ENCODE results near the gene SLC2A9. TPM values are rescaled to one million over a fixed set of nuclear protein-coding genes. Genes with fewer than 3 reads are reported as not detected.

The SLC2A9 gene
- total RNA-seq, 1 donor from 2014 or later: 3.1 TPM

DNA sequence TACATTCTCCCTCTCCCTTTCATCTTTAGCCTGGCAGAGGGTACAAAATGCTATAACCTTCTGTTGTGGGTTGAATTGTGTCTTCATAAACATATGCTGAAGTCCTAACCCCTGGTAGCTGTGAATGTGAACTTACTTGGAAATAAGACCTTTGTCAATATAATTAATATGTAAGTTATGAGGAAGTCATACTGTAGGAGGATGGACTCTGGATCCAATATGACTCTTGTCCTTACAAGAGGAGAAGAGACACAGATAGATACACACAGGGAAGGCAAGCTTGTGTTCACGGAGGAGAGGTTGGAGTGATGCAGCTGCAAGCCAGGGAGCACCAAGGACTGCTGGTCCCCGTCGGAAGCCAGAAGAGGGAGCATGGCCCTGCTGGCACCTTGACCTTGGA, 94.7 kb downstream of the SLC2A9 start:
- no peaks in the 10 kb centered on the region for H3K36me3 Mint-ChIP-seq (ENCODE audit: insufficient read depth)
- DNase-seq (ENCODE audit: low spot score, unreplicated experiment): no peak
- H3K4me1 Mint-ChIP-seq (ENCODE audit: low read depth): no peaks in the 10 kb centered on the region
- H3K4me3 Mint-ChIP-seq (ENCODE audit: low read depth): no peak overlapping the region
- no peak overlapping the region for H3K27ac Mint-ChIP-seq
- no peaks in the 10 kb centered on the region for H3K9me3 Mint-ChIP-seq (ENCODE audit: low read depth)
- TF ChIP-seq, protein P1, sequence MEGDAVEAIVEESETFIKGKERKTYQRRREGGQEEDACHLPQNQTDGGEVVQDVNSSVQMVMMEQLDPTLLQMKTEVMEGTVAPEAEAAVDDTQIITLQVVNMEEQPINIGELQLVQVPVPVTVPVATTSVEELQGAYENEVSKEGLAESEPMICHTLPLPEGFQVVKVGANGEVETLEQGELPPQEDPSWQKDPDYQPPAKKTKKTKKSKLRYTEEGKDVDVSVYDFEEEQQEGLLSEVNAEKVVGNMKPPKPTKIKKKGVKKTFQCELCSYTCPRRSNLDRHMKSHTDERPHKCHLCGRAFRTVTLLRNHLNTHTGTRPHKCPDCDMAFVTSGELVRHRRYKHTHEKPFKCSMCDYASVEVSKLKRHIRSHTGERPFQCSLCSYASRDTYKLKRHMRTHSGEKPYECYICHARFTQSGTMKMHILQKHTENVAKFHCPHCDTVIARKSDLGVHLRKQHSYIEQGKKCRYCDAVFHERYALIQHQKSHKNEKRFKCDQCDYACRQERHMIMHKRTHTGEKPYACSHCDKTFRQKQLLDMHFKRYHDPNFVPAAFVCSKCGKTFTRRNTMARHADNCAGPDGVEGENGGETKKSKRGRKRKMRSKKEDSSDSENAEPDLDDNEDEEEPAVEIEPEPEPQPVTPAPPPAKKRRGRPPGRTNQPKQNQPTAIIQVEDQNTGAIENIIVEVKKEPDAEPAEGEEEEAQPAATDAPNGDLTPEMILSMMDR (IDR thresholded peaks at IDR 0.05; ENCODE audit: unreplicated experiment): no peak
- H3K27me3 Mint-ChIP-seq: peaks cover 21% of the 10 kb centered on the region

DNA sequence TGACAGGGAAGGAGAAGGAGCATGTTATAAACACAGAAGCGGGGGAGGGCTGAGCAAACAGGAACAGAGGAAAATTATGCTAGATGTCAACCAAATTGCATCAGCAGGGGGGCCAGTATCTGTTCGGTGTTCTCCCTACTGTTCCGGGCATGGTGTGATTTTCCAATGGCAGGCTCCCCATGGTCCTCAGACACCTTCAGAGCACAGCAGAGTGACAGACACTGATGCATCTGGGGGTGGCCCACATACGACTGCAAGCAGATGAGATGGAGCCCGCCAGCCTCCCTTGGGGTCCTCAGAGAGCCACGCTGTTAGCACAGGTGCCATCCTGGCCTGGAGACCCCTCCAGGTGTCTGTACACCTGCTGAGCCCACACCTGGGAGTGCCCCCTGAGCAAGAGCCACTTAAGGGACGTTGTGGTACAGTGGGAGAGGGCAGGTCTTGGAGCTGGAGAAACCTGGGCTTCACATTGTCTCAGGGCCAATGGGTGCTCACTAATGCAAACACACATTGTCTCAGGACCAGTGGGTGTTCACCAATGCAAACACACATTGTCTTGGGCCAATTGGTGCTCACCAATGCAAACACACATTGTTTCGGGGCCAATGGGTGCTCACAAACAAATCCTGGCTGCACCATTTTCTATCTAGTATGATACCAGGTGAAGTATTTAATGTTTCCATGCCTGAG, 95.4 kb downstream of the SLC2A9 start:
- H3K27me3 Mint-ChIP-seq: peaks cover 22% of the 10 kb centered on the region
- no peaks in the 10 kb centered on the region for H3K4me1 Mint-ChIP-seq (ENCODE audit: low read depth)
- no peaks in the 10 kb centered on the region for H3K9me3 Mint-ChIP-seq (ENCODE audit: low read depth)
- no peaks in the 10 kb centered on the region for H3K36me3 Mint-ChIP-seq (ENCODE audit: insufficient read depth)
- H3K4me3 Mint-ChIP-seq (ENCODE audit: low read depth): no peak overlapping the region
- TF ChIP-seq, protein P1 (IDR thresholded peaks at IDR 0.05; ENCODE audit: unreplicated experiment): no peak
- H3K27ac Mint-ChIP-seq: no peak overlapping the region
- DNase-seq (ENCODE audit: low spot score, unreplicated experiment): no peak

DNA sequence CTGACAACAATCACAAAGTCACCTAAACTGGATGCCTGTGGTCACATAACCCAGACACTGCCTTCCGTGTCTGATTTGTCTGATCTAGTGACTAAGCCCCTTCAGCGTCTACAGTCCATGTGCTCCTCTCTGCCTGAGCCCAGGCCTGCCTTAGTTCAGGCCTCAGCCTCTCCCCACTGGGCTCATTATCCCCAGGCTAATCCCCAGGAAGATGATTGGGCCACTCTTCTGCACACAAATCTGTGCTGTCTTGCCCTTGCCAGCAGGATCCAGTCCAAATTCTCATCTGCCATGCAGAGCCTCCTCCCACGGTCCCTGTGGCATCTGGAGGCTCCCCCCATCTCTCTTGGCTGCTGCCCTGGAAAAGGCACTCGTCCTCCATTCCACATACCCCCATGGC, 96.5 kb downstream of the SLC2A9 start:
- Mint-ChIP-seq H3K4me3 (ENCODE audit: low read depth) (no peak overlapping the region), H3K27me3 (peaks cover 14% of the 10 kb centered on the region), H3K4me1 (ENCODE audit: low read depth) (no peaks in the 10 kb centered on the region), H3K36me3 (ENCODE audit: insufficient read depth) (no peaks in the 10 kb centered on the region), H3K27ac (no peak overlapping the region), H3K9me3 (ENCODE audit: low read depth) (no peaks in the 10 kb centered on the region)
- no peak for DNase-seq (ENCODE audit: low spot score, unreplicated experiment)
- TF ChIP-seq, protein P1 (IDR thresholded peaks at IDR 0.05; ENCODE audit: unreplicated experiment): no peak

DNA sequence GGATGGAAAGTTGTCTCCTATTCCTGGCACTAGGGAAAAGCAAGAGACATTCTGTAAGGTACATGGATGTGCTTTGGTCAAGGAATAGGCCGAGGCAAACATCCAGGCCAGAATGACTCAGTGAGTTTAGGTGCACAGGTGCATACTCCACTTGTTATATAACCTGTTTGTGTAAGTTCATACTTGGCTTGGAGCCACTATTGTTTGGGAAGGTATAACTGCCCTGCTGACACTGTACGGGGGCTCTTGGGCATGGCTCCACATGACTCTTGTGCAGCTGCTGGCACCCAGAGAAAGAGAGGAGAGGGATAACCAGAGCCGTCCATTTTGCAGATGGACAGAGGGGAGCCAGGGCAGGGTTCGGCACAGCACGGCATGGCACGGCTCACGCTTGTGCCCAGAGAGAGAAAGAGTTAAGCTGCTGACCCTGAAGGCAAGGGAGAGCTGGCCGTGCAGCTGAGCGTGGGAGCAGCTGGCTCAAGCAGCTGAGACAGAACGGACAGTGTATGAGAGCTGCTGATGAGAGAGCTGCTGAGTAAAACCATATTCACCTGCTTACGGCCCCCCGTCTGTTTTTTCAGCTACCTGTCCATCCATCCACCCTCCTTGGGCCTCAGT, 98.0 kb downstream of the SLC2A9 start:
- H3K4me3 Mint-ChIP-seq (ENCODE audit: low read depth): no peak overlapping the region

DNA sequence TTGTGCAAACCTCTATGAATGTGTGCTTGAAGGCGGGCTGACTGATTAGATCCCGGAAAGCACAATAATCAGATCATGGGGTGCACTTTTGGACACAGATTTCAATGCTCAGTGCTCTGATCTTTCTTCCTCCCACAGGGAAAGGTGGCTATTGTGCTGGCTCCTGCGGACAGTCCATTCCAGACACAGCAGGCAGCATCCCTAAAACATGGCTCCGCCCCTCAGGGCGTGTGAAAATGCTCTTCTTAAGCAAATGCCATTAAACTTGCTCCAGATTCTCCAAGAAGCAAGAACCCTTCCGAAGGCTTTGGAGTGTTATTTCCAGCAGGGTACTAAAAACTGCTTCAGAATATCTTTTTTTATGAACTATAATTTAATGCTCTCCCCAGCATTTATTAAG, 100.0 kb downstream of the SLC2A9 start:
- Mint-ChIP-seq H3K4me1 (ENCODE audit: low read depth) (no peaks in the 10 kb centered on the region), H3K36me3 (ENCODE audit: insufficient read depth) (no peaks in the 10 kb centered on the region), H3K27me3 (peaks cover 5% of the 10 kb centered on the region), H3K27ac (no peak overlapping the region), H3K9me3 (ENCODE audit: low read depth) (no peaks in the 10 kb centered on the region), H3K4me3 (ENCODE audit: low read depth) (no peak overlapping the region)
- TF ChIP-seq, protein P1 (IDR thresholded peaks at IDR 0.05; ENCODE audit: unreplicated experiment): no peak
- no peak for DNase-seq (ENCODE audit: low spot score, unreplicated experiment)

More for the DNA sequence above, 98.0 kb downstream of the SLC2A9 start:
- Mint-ChIP-seq H3K9me3 (ENCODE audit: low read depth) (no peaks in the 10 kb centered on the region), H3K27me3 (peaks cover 5% of the 10 kb centered on the region), H3K36me3 (ENCODE audit: insufficient read depth) (no peaks in the 10 kb centered on the region), H3K27ac (no peak overlapping the region), H3K4me1 (ENCODE audit: low read depth) (no peaks in the 10 kb centered on the region)
- TF ChIP-seq, protein P1 (IDR thresholded peaks at IDR 0.05; ENCODE audit: unreplicated experiment): no peak
- DNase-seq (ENCODE audit: low spot score, unreplicated experiment): no peak

All from progenitor cell of endocrine pancreas (in vitro differentiated cells).